BJ (cell line): ENCODE data around the gene BCAS1. TPM values are rescaled to one million over a fixed set of nuclear protein-coding genes. Genes with fewer than 3 reads are reported as not detected.

ENCODE experiments used
- CTCF ChIA-PET: fragments of 350-600 bp; formaldehyde crosslinking; extraction: SDS; loops from one replicate; lab custom pipeline; 2021; ENCODE audit warnings: antibody characterized with exemption, inconsistent platforms; lab: Yijun Ruan, JAX
- POLR2A ChIA-PET: fragments of 300-600 bp; sonication (Branson Sonifier 250); formaldehyde crosslinking; extraction: SDS; loops from one replicate; lab custom pipeline; 2021; ENCODE audit warnings: antibody characterized with exemption; lab: Charles Lee
- DNase-seq: peaks from one replicate; pipeline ENCODE4 v3.0.0-alpha.2; 2011; ENCODE audit warnings: low read depth
- H3K27me3 ChIP-seq: 2 replicates; pipeline ENCODE4 v1.6.0; 2011; ENCODE audit warnings: low read length; ENCODE audit not compliant: control insufficient read depth, insufficient read depth
- H3K36me3 ChIP-seq: 2 replicates; pipeline ENCODE4 v1.5.1; 2011; ENCODE audit warnings: low read length; ENCODE audit not compliant: control insufficient read depth, insufficient read depth
- H3K4me3 ChIP-seq: 2 replicates; pipeline ENCODE4 v1.5.1; 2011; ENCODE audit warnings: low read depth, mild to moderate bottlenecking, control low read depth, low read length
- CTCF ChIP-seq: IDR thresholded peaks from 2 replicates; pipeline ENCODE4 v1.5.1; 2011; ENCODE audit warnings: low read depth, mild to moderate bottlenecking, control low read depth, inconsistent platforms, low read length, moderate library complexity; ENCODE audit not compliant: insufficient read depth
- polyA plus RNA-seq: library from polyadenylated mRNA; depleted of rRNA; stranded (reverse); fragments of >200 nt; gene quantifications from 2 replicates; pipeline ENCODE4 v1.2.3, GENCODE V29; 2011

BCAS1 gene
- polyA plus RNA-seq, 1 experiment, result not detected

- no peaks in the 10 kb centered on the region for H3K27me3 ChIP-seq
- CTCF ChIA-PET, result interaction anchor here (1.5 kb wide), 1 partner anchor 12 kb away, joined by 7 read pairs; no protein-coding TSS in a partner anchor
- H3K4me3 ChIP-seq, result no peak overlapping the region
- no peak for DNase-seq
- no peak for TF ChIP-seq CTCF
- no peaks in the 10 kb centered on the region for H3K36me3 ChIP-seq
- POLR2A ChIA-PET, result no interaction called here
Observed at GRCh38 chr20:54115172-54115854, 44.9 kb upstream of the BCAS1 start.

GRCh38 chr20:54114109-54114508 lies 43.7 kb upstream of the BCAS1 start:
- H3K27me3 ChIP-seq, result no peaks in the 10 kb centered on the region
- DNase-seq, result no peak
- ChIA-PET CTCF (no interaction called here), POLR2A (no interaction called here)
- H3K36me3 ChIP-seq, result no peaks in the 10 kb centered on the region
- H3K4me3 ChIP-seq, result no peak overlapping the region
- no peak for TF ChIP-seq CTCF

GRCh38 chr20:54113566-54113965 lies 43.2 kb upstream of the BCAS1 start:
- TF ChIP-seq CTCF, result no peak
- CTCF ChIA-PET, result no interaction called here

GRCh38 chr20:54112221-54112884 lies 42.0 kb upstream of the BCAS1 start:
- ChIA-PET POLR2A (no interaction called here), CTCF (interaction anchor here (0.6 kb wide), 1 partner anchor 355 kb away, joined by 5 read pairs; no protein-coding TSS in a partner anchor)
- H3K36me3 ChIP-seq, result no peaks in the 10 kb centered on the region
- DNase-seq, result no peak
- H3K27me3 ChIP-seq, result no peaks in the 10 kb centered on the region
- no peak overlapping the region for H3K4me3 ChIP-seq
- TF ChIP-seq CTCF, result no peak

More at GRCh38 chr20:54113566-54113965, 43.2 kb upstream of the BCAS1 start:
- Histone ChIP-seq H3K4me3 (no peak overlapping the region), H3K36me3 (no peaks in the 10 kb centered on the region), H3K27me3 (no peaks in the 10 kb centered on the region)
- DNase-seq, result no peak
- POLR2A ChIA-PET, result no interaction called here

- no peaks in the 10 kb centered on the region for H3K36me3 ChIP-seq
- ChIA-PET CTCF (interaction anchor here (3.7 to 3.8 kb wide), 2 partner anchors 14 to 88 kb away, joined by 16 to 17 read pairs; no protein-coding TSS in a partner anchor), POLR2A (no interaction called here)
- no peaks in the 10 kb centered on the region for H3K27me3 ChIP-seq
- no peak overlapping the region for H3K4me3 ChIP-seq
- no peak for TF ChIP-seq CTCF
- no peak for DNase-seq
Observed at GRCh38 chr20:54111460-54111859, 41.1 kb upstream of the BCAS1 start.
